K562 (cell line): ENCODE data around the gene NMNAT3. TPM values are rescaled to one million over a fixed set of nuclear protein-coding genes. Genes with fewer than 3 reads are reported as not detected.

ENCODE experiments used
- ATAC-seq: fragments of 200-7000 bp; cut with Tn5 transposase; 3 replicates; pipeline ENCODE4 v1.9.1; 2020; ENCODE audit warnings: moderate library complexity
- BruUV-seq: library from RNA; stranded (reverse); fragments of 400-500 nt; replicated peaks from 2 replicates; lab custom pipeline; 2021; lab: Mats Ljungman, UMichigan
- CTCF ChIA-PET: fragments of 300-600 bp; formaldehyde crosslinking; extraction: SDS; loops from one replicate; lab custom pipeline; 2021; ENCODE audit warnings: low intra/inter-chr PET ratio; lab: Yijun Ruan, JAX
- POLR2A ChIA-PET: fragments of 300-600, 350-650 bp; sonication (Branson Sonifier 250); formaldehyde crosslinking; extraction: SDS; loops from one replicate; lab custom pipeline; 2021; ENCODE audit warnings: antibody characterized with exemption, inconsistent platforms; lab: Yijun Ruan, JAX
- DNase-seq, 4 experiments: peaks; one replicate each; pipeline versions ENCODE4 v3.0.0 to v3.0.0-alpha.2; 2011 to 2018; ENCODE audit warnings: low spot score in 3 of 4, mixed read lengths in 3 of 4; ENCODE audit errors: extremely low read depth in 1 of 4
- FAIRE-seq: peaks from 2 replicates; lab custom pipeline; 2011; peaks lifted over from hg19 to GRCh38; lab: Jason Lieb, UNC
- H2AFZ ChIP-seq: 2 replicates; pipeline ENCODE4 v1.6.0; 2011; ENCODE audit warnings: low read depth, low read length, control low read depth, inconsistent platforms
- H3K27ac ChIP-seq: fragments of 200-600 bp; 3 replicates; pipeline ENCODE4 v1.8.0; 2011; ENCODE audit warnings: low read depth, mild to moderate bottlenecking, control low read depth, inconsistent platforms, low read length, moderate library complexity, mixed read lengths; ENCODE audit errors: extremely low read depth
- H3K27me3 ChIP-seq, 2 experiments: fragments of 300-600 bp in 1 of 2; 2 replicates in 1 of 2; 3 replicates in 1 of 2; pipeline versions ENCODE4 v1.6.0 to v1.8.0; 2011; ENCODE audit warnings: inconsistent platforms in 2 of 2, low read length in 2 of 2, mild to moderate bottlenecking in 1 of 2, mixed read lengths in 1 of 2, moderate library complexity in 1 of 2; ENCODE audit not compliant: control insufficient read depth in 2 of 2, insufficient read depth in 2 of 2
- H3K36me3 ChIP-seq: fragments of 300-600 bp; 3 replicates; pipeline ENCODE4 v1.8.0; 2011; ENCODE audit warnings: mild to moderate bottlenecking, low read length, inconsistent platforms; ENCODE audit not compliant: control insufficient read depth, insufficient read depth
- H3K4me1 ChIP-seq, 2 experiments: fragments of 200-600 bp in 1 of 2; replicated peaks in 1 of 2; 2 replicates in 1 of 2; 3 replicates in 1 of 2; pipeline versions ENCODE4 v1.5.1 to v1.8.0; 2011; ENCODE audit warnings: inconsistent platforms in 2 of 2, low read length in 2 of 2, mild to moderate bottlenecking in 1 of 2, mixed read lengths in 1 of 2, moderate library complexity in 1 of 2; ENCODE audit not compliant: control insufficient read depth in 2 of 2, insufficient read depth in 2 of 2
- H3K4me2 ChIP-seq: 2 replicates; pipeline ENCODE4 v1.6.1; 2011; ENCODE audit warnings: low read length, control low read depth, inconsistent platforms, mixed read lengths; ENCODE audit not compliant: insufficient read depth
- H3K4me3 ChIP-seq: fragments of 200-600 bp; sonication (generic), shearing (Covaris generic); 2 replicates; pipeline ENCODE4 v1.5.1; 2016; ENCODE audit warnings: control low read depth, inconsistent platforms
- H3K79me2 ChIP-seq: fragments of 200-600 bp; 3 replicates; pipeline ENCODE4 v1.8.0; 2011; ENCODE audit warnings: low read length, inconsistent platforms; ENCODE audit not compliant: control insufficient read depth, insufficient read depth
- H3K9ac ChIP-seq, 2 experiments: 2 replicates each; pipeline versions ENCODE4 v1.6.0 to v1.6.1; 2011; ENCODE audit warnings: low read depth in 2 of 2, low read length in 2 of 2, control low read depth in 1 of 2, inconsistent platforms in 1 of 2, mild to moderate bottlenecking in 1 of 2, mixed read lengths in 1 of 2; ENCODE audit not compliant: insufficient read depth in 1 of 2
- H3K9me1 ChIP-seq: one replicate; pipeline ENCODE4 v1.6.0; 2011; ENCODE audit warnings: inconsistent platforms, mild to moderate bottlenecking, low read length, moderate library complexity; ENCODE audit not compliant: control insufficient read depth, insufficient read depth
- H3K9me3 ChIP-seq: replicated peaks from 2 replicates; pipeline ENCODE4 v1.5.1; 2011; ENCODE audit warnings: low read depth, low read length, inconsistent platforms; ENCODE audit not compliant: control insufficient read depth, insufficient read depth
- H4K20me1 ChIP-seq: replicated peaks from 2 replicates; pipeline ENCODE4 v1.6.1; 2011; ENCODE audit warnings: low read length, inconsistent platforms, mixed read lengths; ENCODE audit not compliant: control insufficient read depth, insufficient read depth
- ATF4 ChIP-seq: fragments of 450-650 bp; formaldehyde crosslinking; IDR thresholded peaks from 2 replicates; pipeline ENCODE4 v1.4.0; 2022; ENCODE audit warnings: mild to moderate bottlenecking, moderate library complexity
- DPF2 ChIP-seq: fragments of 450-650 bp; IDR thresholded peaks from 2 replicates; pipeline ENCODE4 v1.6.1; 2016
- GATAD2B ChIP-seq: fragments of 450-650 bp; IDR thresholded peaks from 2 replicates; pipeline ENCODE4 v1.6.1; 2017; ENCODE audit warnings: mild to moderate bottlenecking, borderline replicate concordance
- HDAC2 ChIP-seq: fragments of 450-650 bp; IDR thresholded peaks from 2 replicates; pipeline ENCODE4 v1.6.1; 2016; ENCODE audit warnings: mild to moderate bottlenecking
- HEY1 ChIP-seq: fragments of 250-450 bp; sonication (Bioruptor Pico); IDR thresholded peaks from 2 replicates; pipeline ENCODE4 v1.5.0; 2020; ENCODE audit warnings: mild to moderate bottlenecking, moderate library complexity, borderline replicate concordance
- KDM1A ChIP-seq, 2 experiments: fragments of 450-650 bp; IDR thresholded peaks; 2 replicates each; pipeline ENCODE4 v1.6.1; 2016; ENCODE audit warnings: mild to moderate bottlenecking in 2 of 2
- TAF1 ChIP-seq: IDR thresholded peaks from 2 replicates; pipeline ENCODE4 v1.6.1; 2011; ENCODE audit warnings: mild to moderate bottlenecking, low read length, moderate library complexity; ENCODE audit not compliant: insufficient read depth, control insufficient read depth, severe bottlenecking; ENCODE audit errors: extremely low read depth
- VEZF1 ChIP-seq: fragments of 200-800 bp; sonication (Bioruptor generic); IDR thresholded peaks from 2 replicates; pipeline ENCODE4 v1.6.1; 2017; ENCODE audit warnings: missing genetic modification characterization, missing compliant biosample characterization
- ZNF347 ChIP-seq: fragments of 450-650 bp; formaldehyde crosslinking; IDR thresholded peaks from 2 replicates; pipeline ENCODE4 v1.4.0; 2020; ENCODE audit warnings: low read depth, mild to moderate bottlenecking, moderate library complexity
- ZNF695 ChIP-seq: fragments of 450-650 bp; formaldehyde crosslinking; IDR thresholded peaks from 2 replicates; pipeline ENCODE4 v1.4.0; 2020; ENCODE audit warnings: mild to moderate bottlenecking, moderate library complexity
- WGBS: fragments of 100-300 bp; shearing (Covaris generic); methylation state at CpG from one replicate; pipeline ENCODE4 v1.1.6; 2016; ENCODE audit warnings: low coverage, mixed read lengths; ENCODE audit not compliant: insufficient coverage; ENCODE audit errors: missing lambda C conversion rate; 5-methylcytosine and 5-hydroxymethylcytosine counted together
- in situ Hi-C: fragments of 300-500 bp; cut with MboI; formaldehyde crosslinking; loops from 4 replicates; pipeline ENCODE4 v1.15.0; 2018; ENCODE audit warnings: inconsistent platforms, mixed read lengths
- intact Hi-C: fragments of 100-400 bp; cut with micrococcal nuclease; formaldehyde crosslinking; loops from 2 replicates; pipeline ENCODE4 v1.14.2; 2022
- polyA plus RNA-seq, 8 experiments: library from polyadenylated mRNA; depleted of rRNA in 4 of 8; stranded (reverse) in 5 of 8; unstranded in 3 of 8; fragments of >200 nt; fragmentation: Nextera tagmentation in 2 of 8; fragmentation: Illumina TruSeq in 1 of 8; extraction: Ambion mirVana in 2 of 8; extraction: Trizol in 1 of 8; gene quantifications; 2 replicates each; pipeline versions ENCODE4 v1.2.1 to v1.2.3, GENCODE V29; 2011 to 2014; ENCODE audit warnings: inconsistent platforms in 1 of 8, missing spikeins in 1 of 8
- total RNA-seq, 7 experiments: library from RNA; depleted of rRNA in 6 of 7; stranded (reverse); fragments of >200 nt in 6 of 7; fragmentation: Illumina TruSeq in 2 of 7; extraction: Trizol in 2 of 7; gene quantifications; 2 replicates each; pipeline versions ENCODE4 v1.2.1 to v1.2.3, GENCODE V29; 2011 to 2021; ENCODE audit warnings: low replicate concordance in 1 of 7
- TF ChIP-seq, protein P1 (sequence below): sonication (generic); formaldehyde crosslinking; IDR thresholded peaks from 2 replicates; pipeline ENCODE4 v1.8.0; 2022; ENCODE audit warnings: mild to moderate bottlenecking, low read depth, missing genetic modification reagents
- TF ChIP-seq, protein P2 (sequence below): sonication (generic); formaldehyde crosslinking; IDR thresholded peaks from 2 replicates; pipeline ENCODE4 v1.8.1; 2022; ENCODE audit warnings: missing genetic modification reagents
- TF ChIP-seq, protein P3 (sequence below): fragments of 250-450 bp; sonication (Bioruptor Pico); IDR thresholded peaks from 2 replicates; pipeline ENCODE4 v1.8.0; 2021; ENCODE audit warnings: borderline replicate concordance, mild to moderate bottlenecking, moderate library complexity; ENCODE audit not compliant: poor library complexity, severe bottlenecking

NMNAT3 gene
- total and polyA plus RNA-seq, 9 of the 15 experiments (the other 6 are each of a cell fraction or from before 2014, with no cell fraction given), result 2.3 to 12.5 (median 6.6) TPM

DNA sequence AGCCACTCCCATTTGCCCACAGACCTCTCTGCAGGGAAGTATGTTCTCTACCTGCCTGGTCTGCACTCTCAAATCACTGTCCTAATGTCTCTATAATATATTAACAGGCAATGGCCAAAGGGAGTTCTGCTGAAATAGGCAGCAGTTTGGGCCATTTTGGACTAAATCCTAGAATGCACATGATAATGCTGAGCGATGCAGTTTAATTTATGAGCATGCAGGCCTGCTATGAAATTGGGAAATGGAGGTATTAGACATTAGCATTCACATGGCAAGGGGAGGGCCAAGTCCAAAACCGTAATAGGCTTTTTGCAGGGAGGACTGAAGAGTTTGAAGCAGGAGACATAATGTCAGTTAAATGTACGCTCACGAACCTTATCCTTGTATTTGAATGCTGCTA, 31.3 kb downstream of the NMNAT3 start (continued):
- TF ChIP-seq, protein P1, sequence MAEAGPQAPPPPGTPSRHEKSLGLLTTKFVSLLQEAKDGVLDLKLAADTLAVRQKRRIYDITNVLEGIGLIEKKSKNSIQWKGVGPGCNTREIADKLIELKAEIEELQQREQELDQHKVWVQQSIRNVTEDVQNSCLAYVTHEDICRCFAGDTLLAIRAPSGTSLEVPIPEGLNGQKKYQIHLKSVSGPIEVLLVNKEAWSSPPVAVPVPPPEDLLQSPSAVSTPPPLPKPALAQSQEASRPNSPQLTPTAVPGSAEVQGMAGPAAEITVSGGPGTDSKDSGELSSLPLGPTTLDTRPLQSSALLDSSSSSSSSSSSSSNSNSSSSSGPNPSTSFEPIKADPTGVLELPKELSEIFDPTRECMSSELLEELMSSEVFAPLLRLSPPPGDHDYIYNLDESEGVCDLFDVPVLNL (CRISPR knock-in tag), result no peak

GRCh38 chr3:139642996-139643395, 34.8 kb downstream of the NMNAT3 start:
- Histone ChIP-seq H3K9me1 (no peaks in the 10 kb centered on the region), H3K4me1 (no peaks in the 10 kb centered on the region), H3K9ac (no peak overlapping the region), H3K4me3 (no peak overlapping the region), H3K27me3 (no peaks in the 10 kb centered on the region; a peak in 1 of 5 replicates), H3K79me2 (no peaks in the 10 kb centered on the region), H2AFZ (no peak overlapping the region), H3K4me2 (no peak overlapping the region), H3K9me3 (no peaks in the 10 kb centered on the region; the same call in 1 of the 2 replicates), H3K27ac (no peak overlapping the region), H3K36me3 (no peaks in the 10 kb centered on the region), H4K20me1 (no peaks in the 10 kb centered on the region)
- DNase-seq (no peak), ATAC-seq (no peak), FAIRE-seq (no peak)
- 8% methylated on average over 2 of the region's 2 CpGs for WGBS
- ChIA-PET CTCF (no interaction called here), POLR2A (no interaction called here)
- BruUV-seq, result no TSS peak
- intact Hi-C loops, result no loop called here
- in situ Hi-C loops, result no loop called here
- TF ChIP-seq HEY1, result no peak
- TF ChIP-seq VEZF1 (CRISPR knock-in tag), result no peak
- TF ChIP-seq, protein P2, sequence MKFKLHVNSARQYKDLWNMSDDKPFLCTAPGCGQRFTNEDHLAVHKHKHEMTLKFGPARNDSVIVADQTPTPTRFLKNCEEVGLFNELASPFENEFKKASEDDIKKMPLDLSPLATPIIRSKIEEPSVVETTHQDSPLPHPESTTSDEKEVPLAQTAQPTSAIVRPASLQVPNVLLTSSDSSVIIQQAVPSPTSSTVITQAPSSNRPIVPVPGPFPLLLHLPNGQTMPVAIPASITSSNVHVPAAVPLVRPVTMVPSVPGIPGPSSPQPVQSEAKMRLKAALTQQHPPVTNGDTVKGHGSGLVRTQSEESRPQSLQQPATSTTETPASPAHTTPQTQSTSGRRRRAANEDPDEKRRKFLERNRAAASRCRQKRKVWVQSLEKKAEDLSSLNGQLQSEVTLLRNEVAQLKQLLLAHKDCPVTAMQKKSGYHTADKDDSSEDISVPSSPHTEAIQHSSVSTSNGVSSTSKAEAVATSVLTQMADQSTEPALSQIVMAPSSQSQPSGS (CRISPR knock-in tag), result no peak
- TF ChIP-seq KDM1A (IDR thresholded peaks at IDR 0.05), result no peak
- TF ChIP-seq GATAD2B, result no peak
- TF ChIP-seq HDAC2, result no peak
- TF ChIP-seq ATF4 (CRISPR knock-in tag), result no peak
- TF ChIP-seq DPF2, result no peak
- TF ChIP-seq TAF1, result no peak
- no peak for TF ChIP-seq ZNF347 (CRISPR knock-in tag)
- TF ChIP-seq, protein P3, sequence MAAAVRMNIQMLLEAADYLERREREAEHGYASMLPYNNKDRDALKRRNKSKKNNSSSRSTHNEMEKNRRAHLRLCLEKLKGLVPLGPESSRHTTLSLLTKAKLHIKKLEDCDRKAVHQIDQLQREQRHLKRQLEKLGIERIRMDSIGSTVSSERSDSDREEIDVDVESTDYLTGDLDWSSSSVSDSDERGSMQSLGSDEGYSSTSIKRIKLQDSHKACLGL (CRISPR knock-in tag), result no peak
- TF ChIP-seq ZNF695 (CRISPR knock-in tag), result no peak
